NCI-H1417 (cell line): Measurements from ENCODE around the gene RINL.
A peak's percentile ranks its signal among the peaks of the same experiment; 100 is the strongest.
"Not testable (repeated sequence)": the region's sequence is repeated elsewhere in the genome, so short reads cannot be mapped to it uniquely, and the experiment has no call there.

Experiments
- DNase-seq, 3 experiments: peaks; one replicate each; lab custom pipeline; 2025; lab: John Stamatoyannopoulos, UW

The RINL gene

GRCh38 chr19:38904581-38905539 lies 26.8 kb upstream of the RINL start:
- no peak for DNase-seq

- DNase-seq = no peak
Measured at GRCh38 chr19:38901683-38902082, 23.6 kb upstream of the RINL start.

GRCh38 chr19:38900743-38901190 lies 22.7 kb upstream of the RINL start:
- peak in 1 of 3 experiments; percentile 32 for DNase-seq

- no peak for DNase-seq
Measured at GRCh38 chr19:38900202-38900629, 22.1 kb upstream of the RINL start.

GRCh38 chr19:38899447-38900201 lies 21.5 kb upstream of the RINL start, which contains the start of the genes NFKBIB and SIRT2:
Gene NFKBIB, plus strand, starts transcription at chr19:38899969. Its CDS starts 64 bp downstream, at chr19:38900033.
Gene SIRT2, minus strand, starts transcription at chr19:38899618. Its CDS starts 97 bp downstream, at chr19:38899521.
- peak; percentile 99 to 100 (median 100) for DNase-seq

- peak in 1 of 3 experiments; percentile 56 for DNase-seq
Measured at GRCh38 chr19:38898788-38899446, 20.8 kb upstream of the RINL start.

GRCh38 chr19:38894968-38895367 lies 16.9 kb upstream of the RINL start:
- DNase-seq = no peak

GRCh38 chr19:38893341-38893771 lies 15.3 kb upstream of the RINL start:
- DNase-seq = no peak

- DNase-seq = no peak
Measured at GRCh38 chr19:38892841-38893240, 14.8 kb upstream of the RINL start.

- DNase-seq = no peak
Measured at GRCh38 chr19:38891771-38892170, 13.7 kb upstream of the RINL start.

- no peak for DNase-seq
Measured at GRCh38 chr19:38890686-38891085, 12.6 kb upstream of the RINL start.

GRCh38 chr19:38889803-38890202 lies 11.7 kb upstream of the RINL start:
- no peak for DNase-seq

- no peak for DNase-seq
Measured at GRCh38 chr19:38888876-38889275, 10.8 kb upstream of the RINL start.

GRCh38 chr19:38884691-38885090 lies 6.6 kb upstream of the RINL start:
- DNase-seq = not testable (repeated sequence)

GRCh38 chr19:38883286-38883685 lies 5.2 kb upstream of the RINL start:
- no peak for DNase-seq

GRCh38 chr19:38880882-38881609 lies 3.0 kb upstream of the RINL start:
- DNase-seq = no peak

- no peak for DNase-seq
Measured at GRCh38 chr19:38880076-38880881, 2.2 kb upstream of the RINL start.

GRCh38 chr19:38879400-38879751 lies 1.3 kb upstream of the RINL start:
- DNase-seq = no peak

GRCh38 chr19:38878575-38879399 lies 712 bp upstream of the RINL start:
- no peak for DNase-seq
